GM18868 (cell line): ENCODE measurements around the gene ISM1.

ENCODE experiments used
- ATAC-seq: cut with Tn5 transposase; IDR thresholded peaks from one replicate; pipeline ENCODE4 v1.9.1; 2021; ENCODE audit warnings: mild to moderate bottlenecking, moderate library complexity; ENCODE audit not compliant: unreplicated experiment

Gene ISM1

DNA sequence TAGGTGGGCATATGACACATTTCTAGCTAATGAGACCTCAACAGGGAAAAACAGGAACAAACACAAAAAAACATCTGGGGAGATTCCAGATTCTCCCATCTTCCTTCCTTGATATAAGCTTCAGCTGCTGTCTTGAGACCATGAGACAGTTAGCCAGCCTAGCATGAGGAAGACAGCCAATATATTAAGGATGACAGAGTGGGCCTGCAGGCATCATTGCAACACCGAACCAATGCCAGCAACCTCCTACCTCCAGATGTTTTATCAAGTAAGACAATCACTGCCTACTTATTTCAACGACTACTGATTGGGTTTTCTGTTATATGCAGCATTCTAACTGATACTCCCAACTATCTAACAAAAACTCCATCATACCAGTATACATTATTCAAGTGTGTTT is 119.0 kb downstream of the ISM1 start:
- ATAC-seq, result no peak

DNA sequence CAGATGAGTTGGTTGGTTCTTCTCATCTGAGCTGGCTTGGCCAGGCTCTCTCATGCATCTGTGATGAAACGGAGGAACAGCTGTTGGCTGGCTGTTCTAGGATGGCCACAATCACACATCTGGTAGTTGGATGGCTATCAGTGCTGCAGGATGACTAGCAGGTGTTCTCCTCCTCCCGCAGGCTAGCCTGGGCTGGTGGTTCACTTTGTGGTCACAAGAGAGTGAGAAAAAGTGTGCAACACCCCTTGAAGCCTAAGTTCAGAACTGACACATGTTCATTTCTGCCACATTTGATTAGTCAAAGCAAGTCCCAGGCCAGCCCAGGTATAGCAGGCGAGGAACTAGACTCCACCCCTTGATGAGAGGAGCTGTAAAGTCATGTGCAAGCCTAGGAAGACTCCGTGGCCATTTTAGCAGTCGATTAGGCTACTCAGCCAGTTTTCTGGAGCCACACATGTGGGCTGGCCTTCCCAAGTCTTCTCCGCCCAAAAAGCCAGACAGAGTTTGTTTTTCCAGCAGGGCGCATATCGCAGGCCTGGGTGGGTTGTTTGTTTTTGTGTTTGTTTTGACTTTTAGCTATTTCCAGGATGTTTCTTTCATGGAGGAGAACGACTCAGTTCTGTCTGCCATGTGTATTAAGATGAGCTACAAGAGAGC is 120.8 kb downstream of the ISM1 start:
- no peak for ATAC-seq

DNA sequence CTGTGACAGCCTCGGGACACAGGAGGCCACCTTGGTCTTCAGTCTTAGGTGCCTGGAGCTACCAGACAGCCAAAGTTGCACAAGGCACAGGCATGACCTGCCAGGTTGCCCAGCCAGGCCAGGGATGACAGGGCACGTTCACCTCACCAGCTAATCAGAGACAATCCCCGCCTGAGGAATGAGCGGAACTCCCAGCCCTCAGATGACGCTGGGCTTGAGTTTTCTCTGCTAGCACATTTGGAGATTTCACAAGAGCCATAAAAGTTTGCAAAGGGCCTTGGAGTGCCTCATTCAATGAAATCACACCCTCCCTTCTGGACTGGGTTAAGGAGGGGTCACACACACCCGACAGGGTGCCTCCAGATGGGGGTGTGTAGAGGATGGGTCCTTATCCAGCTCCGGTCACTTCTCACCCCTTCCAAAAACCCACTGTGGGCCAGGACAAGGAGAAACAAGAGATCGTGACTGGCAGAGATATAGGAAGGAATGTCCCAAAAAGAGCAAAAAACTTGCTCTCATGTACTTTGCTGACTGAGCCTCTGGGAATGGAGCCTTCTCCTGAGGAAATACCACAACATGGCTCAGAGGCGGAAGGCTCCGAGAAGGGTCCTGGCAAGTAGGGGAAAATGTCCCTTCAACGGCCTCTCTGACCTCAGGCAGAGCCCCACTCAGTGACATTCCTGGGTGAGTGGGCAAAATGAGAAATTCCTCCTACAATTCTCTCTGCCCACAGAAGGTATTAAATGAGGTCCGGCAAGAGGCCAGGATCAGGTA is 121.6 kb downstream of the ISM1 start:
- ATAC-seq, result no peak

DNA sequence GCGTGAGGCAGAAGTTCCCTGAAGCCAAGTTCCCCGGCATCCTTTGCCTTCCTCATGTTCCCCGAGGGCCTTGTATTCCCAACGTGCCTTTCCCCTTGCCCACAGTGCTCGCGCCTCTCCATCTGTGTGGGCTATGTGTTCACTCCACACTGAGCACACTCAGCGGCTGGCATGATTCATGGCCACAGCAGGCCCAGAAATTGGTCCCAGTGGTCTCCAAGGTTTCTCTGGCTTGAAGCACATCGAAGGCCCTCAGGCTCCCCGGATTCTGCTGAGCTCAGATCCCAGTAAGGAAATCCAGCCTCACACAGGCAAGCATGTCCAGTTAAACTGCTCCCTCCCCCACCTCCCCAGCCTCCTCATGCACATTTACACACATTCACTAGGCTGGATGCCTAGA is 123.6 kb downstream of the ISM1 start:
- no peak for ATAC-seq

DNA sequence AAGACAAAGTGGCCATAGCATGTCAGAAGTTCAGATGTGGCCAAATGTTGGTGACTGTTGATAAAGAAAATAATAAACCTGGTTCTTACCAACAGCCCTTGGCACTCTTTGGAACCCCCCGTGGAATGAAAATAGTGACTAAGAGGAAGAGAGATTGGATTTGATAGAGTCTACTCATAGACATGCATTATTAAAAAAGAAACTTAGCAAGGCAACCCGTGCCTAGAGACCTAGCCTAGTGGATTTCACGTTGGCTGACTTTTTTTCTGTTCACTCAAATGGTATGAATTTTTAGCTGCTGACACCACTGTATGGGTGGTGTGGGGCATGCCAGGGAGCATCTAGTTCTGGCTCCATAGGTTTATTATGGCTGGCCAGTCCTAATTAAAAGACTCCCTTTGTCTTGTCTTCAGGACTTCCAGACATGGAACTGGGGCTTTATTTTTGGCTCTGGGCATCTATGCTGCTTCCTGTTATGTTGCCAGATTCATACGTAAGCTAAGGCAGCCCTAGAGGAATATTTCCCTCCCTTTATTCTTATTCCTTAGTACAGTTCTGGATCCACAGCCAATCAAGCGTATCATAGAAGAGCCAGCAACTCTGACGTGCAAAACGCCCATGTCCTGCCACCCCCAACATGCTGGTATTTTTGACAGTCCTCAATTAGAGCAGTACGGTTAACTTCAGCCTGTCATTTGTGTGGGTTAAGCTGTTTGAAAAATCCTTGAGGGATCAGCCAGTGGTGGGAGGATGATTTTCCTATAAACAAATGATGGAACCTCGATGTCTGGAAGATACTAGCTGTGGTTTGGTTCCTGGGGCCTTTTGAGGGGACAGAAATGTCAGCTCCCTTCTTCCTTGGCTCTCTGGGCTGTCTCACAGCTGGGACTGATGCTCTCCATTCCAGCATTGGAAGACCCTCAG is 127.5 kb downstream of the ISM1 start:
- no peak for ATAC-seq

DNA sequence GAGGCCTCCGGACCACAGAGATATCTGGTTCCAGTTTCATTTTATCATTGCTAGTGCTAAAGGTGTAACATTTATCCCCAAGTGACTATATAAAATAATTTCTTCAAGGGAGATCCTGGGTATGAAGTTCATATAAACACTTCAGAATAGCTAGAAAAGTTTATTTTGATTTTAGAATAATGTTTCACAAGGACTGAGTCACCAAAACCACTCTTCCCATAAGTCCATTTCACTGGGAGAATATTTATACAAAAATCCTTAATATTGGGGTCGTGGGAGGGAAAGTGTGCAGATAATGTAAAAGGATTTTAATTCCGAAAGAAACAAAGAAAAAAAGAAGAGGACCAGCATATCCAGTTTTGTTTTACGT is 128.1 kb downstream of the ISM1 start:
- no peak for ATAC-seq
